ENCODE data around the gene GTSF1L. TPM values are rescaled to one million over a fixed set of nuclear protein-coding genes. Genes with fewer than 3 reads are reported as not detected.

Gene GTSF1L
- total and polyA plus RNA-seq, 9 of the 15 experiments (the other 6 are each of a cell fraction or from before 2014, with no cell fraction given) = not detected

GRCh38 chr20:43702502-43702901 lies 24.3 kb downstream of the GTSF1L start (continued):
- TF ChIP-seq, protein P1, sequence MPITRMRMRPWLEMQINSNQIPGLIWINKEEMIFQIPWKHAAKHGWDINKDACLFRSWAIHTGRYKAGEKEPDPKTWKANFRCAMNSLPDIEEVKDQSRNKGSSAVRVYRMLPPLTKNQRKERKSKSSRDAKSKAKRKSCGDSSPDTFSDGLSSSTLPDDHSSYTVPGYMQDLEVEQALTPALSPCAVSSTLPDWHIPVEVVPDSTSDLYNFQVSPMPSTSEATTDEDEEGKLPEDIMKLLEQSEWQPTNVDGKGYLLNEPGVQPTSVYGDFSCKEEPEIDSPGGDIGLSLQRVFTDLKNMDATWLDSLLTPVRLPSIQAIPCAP (CRISPR knock-in tag; IDR thresholded peaks at IDR 0.05; ENCODE audit: borderline replicate concordance) = no peak
- TF ChIP-seq YY1 (IDR thresholded peaks at IDR 0.05; ENCODE audit: borderline replicate concordance in 1 of 3, control insufficient read depth in 1 of 3, extremely low read depth in 1 of 3, insufficient read depth in 3 of 3, insufficient read length in 1 of 3, insufficient replicate concordance in 2 of 3, low read depth in 1 of 3, low read length in 2 of 3) = no peak
- TF ChIP-seq CUX1 (CRISPR knock-in tag; IDR thresholded peaks at IDR 0.05) = no peak
- TF ChIP-seq ZNF253 (CRISPR knock-in tag; conservative IDR thresholded peaks at IDR 0.05) = no peak
